Stimulated activated CD4-positive, alpha-beta T cell treated with anti-CD3 and anti-CD28 coated beads, Interleukin-12 subunit alpha, Interleukin-12 subunit beta, amount 100 ng/mL, for 4 hours (primary cell): ENCODE measurements around the gene HS6ST2.
"Not testable (repeated sequence)": the region's sequence is repeated elsewhere in the genome, so short reads cannot be mapped to it uniquely, and the experiment has no call there.

ENCODE experiments used
- DNase-seq: peaks from one replicate; pipeline ENCODE4 v3.0.0-alpha.2; 2020

The HS6ST2 gene

GRCh38 chrX:132933170-132933569, 25.3 kb downstream of the HS6ST2 start:
- no peak for DNase-seq

- no peak for DNase-seq
Measured at GRCh38 chrX:132924426-132924825, 34.0 kb downstream of the HS6ST2 start.

- DNase-seq, result no peak
Measured at GRCh38 chrX:132918523-132918922, 39.9 kb downstream of the HS6ST2 start.

- DNase-seq, result no peak
Measured at GRCh38 chrX:132916349-132916748, 42.1 kb downstream of the HS6ST2 start.

- DNase-seq, result no peak
Measured at GRCh38 chrX:132909643-132910042, 48.8 kb downstream of the HS6ST2 start.

GRCh38 chrX:132908891-132909290, 49.5 kb downstream of the HS6ST2 start:
- DNase-seq, result no peak

- no peak for DNase-seq
Measured at GRCh38 chrX:132900633-132901293, 57.7 kb downstream of the HS6ST2 start.

GRCh38 chrX:132887569-132887968, 70.9 kb downstream of the HS6ST2 start:
- DNase-seq, result no peak

- DNase-seq, result no peak
Measured at GRCh38 chrX:132883358-132883915, 75.0 kb downstream of the HS6ST2 start.

GRCh38 chrX:132880753-132881152, 77.7 kb downstream of the HS6ST2 start:
- DNase-seq, result not testable (repeated sequence)

GRCh38 chrX:132877954-132878536, 80.4 kb downstream of the HS6ST2 start:
- no peak for DNase-seq

- no peak for DNase-seq
Measured at GRCh38 chrX:132876523-132877338, 81.7 kb downstream of the HS6ST2 start.

GRCh38 chrX:132875650-132876522, 82.5 kb downstream of the HS6ST2 start:
- DNase-seq, result no peak

GRCh38 chrX:132862562-132862961, 95.9 kb downstream of the HS6ST2 start:
- no peak for DNase-seq

- no peak for DNase-seq
Measured at GRCh38 chrX:132861076-132861475, 97.4 kb downstream of the HS6ST2 start.

- no peak for DNase-seq
Measured at GRCh38 chrX:132860200-132860599, 98.2 kb downstream of the HS6ST2 start.

GRCh38 chrX:132858018-132858417, 100.4 kb downstream of the HS6ST2 start:
- DNase-seq, result no peak

GRCh38 chrX:132855780-132856341, 102.6 kb downstream of the HS6ST2 start:
- DNase-seq, result no peak

- no peak for DNase-seq
Measured at GRCh38 chrX:132853040-132853439, 105.4 kb downstream of the HS6ST2 start.

GRCh38 chrX:132848296-132848970, 110.0 kb downstream of the HS6ST2 start:
- no peak for DNase-seq

GRCh38 chrX:132843363-132843762, 115.1 kb downstream of the HS6ST2 start:
- DNase-seq, result no peak
